Right lobe of liver (tissue), 4 donors: Measurements from ENCODE around the gene SEMA7A.
"Not testable (repeated sequence)": the region's sequence is repeated elsewhere in the genome, so short reads cannot be mapped to it uniquely, and the experiment has no call there.

Experiments used
- POLR2A ChIP-seq: fragments of 450-650 bp; IDR thresholded peaks from one replicate; pipeline ENCODE4 v1.6.1; 2017; ENCODE audit warnings: antibody characterized with exemption, mild to moderate bottlenecking
- TF ChIP-seq, protein P1 (sequence below), 4 donors: fragments of 200-600 bp in 3 of 4; fragments of 450-650 bp in 1 of 4; IDR thresholded peaks; one replicate each; pipeline versions ENCODE4 v1.5.1 to v1.8.0; 2016 to 2022; ENCODE audit warnings: antibody characterized with exemption in 4 of 4, mild to moderate bottlenecking in 2 of 4
- donor health status: DM: no; HTN: no; CAD: no.
- donor health status: DM: no; HTN: no; CAD: no.
- donor health status: DM: no; HTN: yes; CAD: no.

DNA sequence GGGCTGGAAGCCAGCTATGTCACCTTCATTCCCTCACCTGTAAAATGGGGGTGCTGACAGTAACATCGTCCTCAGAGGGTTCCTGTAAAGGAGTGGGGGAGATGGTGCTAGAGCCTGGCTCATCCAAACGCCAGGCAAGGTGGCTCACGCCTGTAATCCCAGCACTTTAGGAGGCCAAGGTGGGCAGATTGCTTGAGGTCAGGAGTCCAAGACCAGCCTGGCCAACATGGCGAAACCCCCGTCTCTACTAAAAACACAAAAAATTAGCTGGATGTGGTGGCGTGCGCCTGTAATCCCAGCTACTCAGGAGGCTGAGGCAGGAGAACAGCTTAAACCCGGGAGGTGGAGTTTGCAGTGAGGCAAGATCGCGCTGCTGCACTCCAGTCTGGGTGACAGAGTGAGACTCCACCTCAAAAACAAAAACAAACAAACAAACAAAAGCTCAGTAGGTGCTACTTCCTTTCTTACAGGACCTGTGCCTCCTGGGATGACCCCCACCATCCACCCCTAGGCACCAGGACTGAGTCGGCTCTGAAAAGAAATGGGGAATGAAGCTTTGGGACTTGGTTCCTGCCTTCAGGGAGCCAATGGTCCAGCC is 43.6 kb downstream of the SEMA7A start:
- TF ChIP-seq, protein P1, sequence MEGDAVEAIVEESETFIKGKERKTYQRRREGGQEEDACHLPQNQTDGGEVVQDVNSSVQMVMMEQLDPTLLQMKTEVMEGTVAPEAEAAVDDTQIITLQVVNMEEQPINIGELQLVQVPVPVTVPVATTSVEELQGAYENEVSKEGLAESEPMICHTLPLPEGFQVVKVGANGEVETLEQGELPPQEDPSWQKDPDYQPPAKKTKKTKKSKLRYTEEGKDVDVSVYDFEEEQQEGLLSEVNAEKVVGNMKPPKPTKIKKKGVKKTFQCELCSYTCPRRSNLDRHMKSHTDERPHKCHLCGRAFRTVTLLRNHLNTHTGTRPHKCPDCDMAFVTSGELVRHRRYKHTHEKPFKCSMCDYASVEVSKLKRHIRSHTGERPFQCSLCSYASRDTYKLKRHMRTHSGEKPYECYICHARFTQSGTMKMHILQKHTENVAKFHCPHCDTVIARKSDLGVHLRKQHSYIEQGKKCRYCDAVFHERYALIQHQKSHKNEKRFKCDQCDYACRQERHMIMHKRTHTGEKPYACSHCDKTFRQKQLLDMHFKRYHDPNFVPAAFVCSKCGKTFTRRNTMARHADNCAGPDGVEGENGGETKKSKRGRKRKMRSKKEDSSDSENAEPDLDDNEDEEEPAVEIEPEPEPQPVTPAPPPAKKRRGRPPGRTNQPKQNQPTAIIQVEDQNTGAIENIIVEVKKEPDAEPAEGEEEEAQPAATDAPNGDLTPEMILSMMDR (IDR thresholded peaks at IDR 0.05), result not testable (repeated sequence)
- not testable (repeated sequence) for TF ChIP-seq POLR2A
